ENCODE data around the gene PTPN1.
A peak's percentile ranks its signal among the peaks of the same experiment; 100 is the strongest.
"Not testable (repeated sequence)": the region's sequence is repeated elsewhere in the genome, so short reads cannot be mapped to it uniquely, and the experiment has no call there.

PTPN1 gene

DNA sequence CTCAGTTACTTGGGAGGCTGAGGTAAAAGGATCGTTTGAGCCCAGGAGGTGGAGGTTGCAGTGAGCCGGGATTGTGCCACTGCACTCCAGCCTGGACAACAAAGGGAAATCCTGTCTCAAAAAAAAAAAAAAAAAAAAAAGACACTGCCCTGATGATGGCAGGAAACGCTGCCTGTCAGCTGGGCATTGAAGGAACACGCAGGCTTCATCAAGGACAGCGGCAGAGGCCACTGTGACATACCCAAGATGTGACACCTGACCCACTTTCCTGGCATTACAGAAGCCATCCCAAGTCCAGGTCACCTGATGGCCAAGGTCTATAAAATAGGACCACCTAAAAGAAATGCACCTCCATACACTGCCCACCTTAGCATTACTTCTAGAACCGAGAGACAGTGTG lies 105.2 kb downstream of the PTPN1 start:
- no peak for DNase-seq

DNA sequence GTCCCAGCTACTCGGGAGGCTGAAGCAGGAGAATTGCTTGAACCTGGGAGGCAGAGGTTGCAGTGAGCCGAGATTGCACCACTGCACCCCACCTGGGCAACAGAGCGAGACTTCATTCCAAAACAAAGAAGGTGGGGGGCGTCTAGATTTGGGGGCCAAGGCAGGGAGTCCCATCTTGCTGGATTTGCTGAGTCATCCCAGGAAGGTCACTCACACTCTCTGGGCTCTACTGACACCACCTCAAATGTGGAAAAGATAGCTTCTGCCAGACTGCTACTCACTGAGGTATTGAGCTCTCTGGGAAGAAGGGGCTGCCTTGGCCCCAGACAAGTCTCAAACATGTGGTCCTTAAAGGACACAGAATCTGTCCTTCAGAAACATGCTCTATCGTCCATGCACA lies 106.8 kb downstream of the PTPN1 start:
- DNase-seq: no peak

DNA sequence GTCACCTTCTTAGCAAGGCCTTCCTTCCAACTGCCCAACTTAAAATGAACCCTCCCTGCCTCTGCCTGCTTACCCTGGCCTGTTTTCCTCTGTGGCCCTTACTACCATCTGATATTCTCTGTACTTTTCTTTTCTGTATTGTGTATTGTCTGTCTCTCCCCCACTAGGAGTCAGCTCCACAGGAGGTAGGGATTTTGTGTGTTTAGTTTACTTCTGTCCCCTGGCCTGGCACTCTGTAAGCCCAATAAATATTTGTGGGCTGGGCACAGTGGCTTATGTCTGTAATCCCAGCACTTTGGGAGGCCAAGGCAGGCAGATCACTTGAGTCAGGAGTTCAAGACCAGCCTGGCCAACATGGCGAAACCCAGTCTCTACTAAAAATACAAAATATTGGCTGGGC lies 108.4 kb downstream of the PTPN1 start:
- DNase-seq: no peak

DNA sequence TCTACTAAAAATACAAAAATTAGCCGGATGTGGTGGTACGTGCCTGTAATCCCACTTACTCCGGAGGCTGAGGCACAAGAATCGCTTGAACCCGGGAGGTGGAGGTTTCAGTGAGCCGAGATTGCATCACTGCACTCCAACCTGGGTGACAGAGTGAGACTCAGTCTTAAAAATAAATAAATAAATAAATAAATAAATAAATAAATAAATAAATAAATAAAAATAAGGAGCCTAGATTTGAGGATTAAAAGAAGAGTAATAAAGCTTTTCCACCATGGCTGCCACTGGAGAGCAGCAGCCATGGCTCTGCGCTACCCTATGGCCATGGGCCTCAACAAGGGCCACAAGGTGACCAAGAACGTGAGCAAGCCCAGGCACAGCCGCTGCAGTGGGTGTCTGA lies 110.3 kb downstream of the PTPN1 start:
- DNase-seq: not testable (repeated sequence)

DNA sequence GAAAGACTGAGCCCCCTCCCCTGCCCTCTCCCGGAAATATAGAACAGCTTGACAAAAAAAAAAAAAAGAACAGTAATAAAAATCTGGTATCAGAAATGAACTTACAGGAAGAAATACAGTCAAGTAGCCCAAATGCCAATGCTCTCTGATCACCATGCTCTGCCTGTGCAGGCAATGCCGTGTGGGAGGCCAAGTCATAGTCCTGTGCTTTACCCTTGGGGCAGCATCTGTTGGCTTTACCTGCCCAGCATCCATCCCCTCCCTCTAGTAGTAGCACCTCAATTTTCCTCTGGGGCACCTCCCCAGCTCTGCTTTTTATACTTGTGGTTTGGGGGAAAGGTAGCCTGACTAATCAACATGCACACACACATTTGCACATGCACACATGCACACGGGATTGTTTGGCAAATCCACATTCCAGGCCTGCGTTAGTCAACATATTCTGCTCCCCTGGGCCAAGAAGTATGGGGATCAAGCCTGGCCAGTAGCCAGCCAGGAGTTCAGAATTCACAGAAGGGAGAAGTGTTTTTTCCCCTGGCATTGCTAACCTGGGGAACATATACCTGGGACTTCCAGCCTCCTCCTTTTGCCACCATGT lies 111.0 kb downstream of the PTPN1 start:
- no peak for DNase-seq

DNA sequence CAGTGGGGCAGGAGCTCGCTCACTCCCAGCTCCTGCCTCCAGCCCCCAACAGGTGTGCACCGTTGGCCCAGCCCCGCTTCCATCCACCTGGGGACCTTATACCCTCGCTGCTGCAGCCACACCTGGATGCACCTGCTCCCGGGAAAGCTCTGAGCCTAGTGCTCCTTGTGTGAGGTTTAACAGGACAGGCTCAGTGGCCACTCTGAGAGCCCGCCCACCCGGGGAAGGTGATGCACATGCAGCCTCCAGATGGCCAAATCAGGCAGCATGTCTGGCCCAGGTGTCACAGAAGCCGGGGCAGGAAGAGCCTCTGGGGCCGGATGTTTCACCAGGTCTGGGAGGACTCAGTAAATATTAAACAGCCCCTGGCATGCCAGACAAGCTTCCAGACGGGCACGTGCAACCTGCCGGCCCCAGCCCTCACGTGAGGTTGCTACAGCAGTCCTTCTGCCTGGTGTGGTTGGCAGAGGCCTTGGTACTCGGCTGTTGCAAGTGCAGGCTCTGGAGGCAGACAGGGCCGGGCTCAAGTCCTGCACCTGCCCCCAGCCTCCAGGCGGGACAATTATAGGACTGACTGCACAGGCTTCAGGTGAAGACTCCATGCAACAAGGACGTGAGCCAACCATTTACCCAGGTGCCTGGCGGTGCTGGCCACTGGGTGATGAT lies 114.3 kb downstream of the PTPN1 start:
- no peak for DNase-seq

DNA sequence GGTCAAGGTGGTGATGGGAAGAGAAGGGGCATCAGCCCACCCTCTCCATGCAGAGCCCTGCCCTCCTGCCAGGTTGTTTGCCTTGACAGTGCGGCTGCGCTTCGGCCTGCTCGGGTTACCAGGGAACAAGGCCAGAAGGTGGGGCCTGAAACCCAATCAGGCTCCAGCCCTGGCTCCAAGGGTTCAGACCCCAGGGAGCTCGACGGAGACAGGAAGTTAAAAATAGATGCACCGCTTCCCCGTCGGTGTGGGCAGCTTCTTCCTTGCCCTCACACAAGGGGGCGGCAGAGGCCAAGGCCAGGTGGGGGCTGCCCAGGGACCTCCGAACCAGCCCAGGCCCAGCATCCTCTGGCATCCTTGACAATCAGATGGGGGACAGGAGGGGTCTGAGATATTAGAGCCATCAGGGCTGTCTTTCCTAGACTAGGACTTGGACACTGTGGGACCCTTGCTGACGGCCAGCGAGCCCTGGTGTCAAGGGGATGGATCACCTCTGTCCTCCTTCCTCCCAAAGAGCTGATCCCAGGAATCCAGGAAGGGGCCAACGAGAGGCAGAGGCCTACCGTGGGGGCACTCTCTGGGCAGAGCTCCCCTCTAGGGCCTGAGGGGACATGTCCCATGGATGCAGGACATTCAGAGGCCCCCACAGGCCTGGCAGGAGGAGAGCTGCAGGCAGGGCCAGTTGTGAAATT lies 115.9 kb downstream of the PTPN1 start:
- DNase-seq: peak; percentile 14

DNA sequence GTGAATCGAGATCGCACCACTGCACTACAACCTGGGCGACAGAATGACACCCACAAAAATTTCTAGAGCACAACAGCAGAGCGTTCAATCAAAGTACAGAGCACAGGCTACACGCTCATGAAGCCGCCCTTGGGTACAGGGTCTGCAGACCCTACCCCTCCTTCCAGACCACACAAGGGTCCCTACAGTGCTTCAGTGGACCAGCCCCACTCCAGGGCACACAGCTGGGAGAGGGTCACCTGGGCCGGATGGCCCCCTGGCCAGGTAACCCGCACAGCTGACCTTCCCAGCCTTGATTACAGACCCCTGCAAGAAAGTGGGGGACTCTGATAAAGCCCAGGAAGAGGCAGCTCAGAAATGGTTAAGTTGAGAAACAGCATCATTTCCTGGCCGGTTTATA lies 117.6 kb downstream of the PTPN1 start:
- DNase-seq: no peak

DNA sequence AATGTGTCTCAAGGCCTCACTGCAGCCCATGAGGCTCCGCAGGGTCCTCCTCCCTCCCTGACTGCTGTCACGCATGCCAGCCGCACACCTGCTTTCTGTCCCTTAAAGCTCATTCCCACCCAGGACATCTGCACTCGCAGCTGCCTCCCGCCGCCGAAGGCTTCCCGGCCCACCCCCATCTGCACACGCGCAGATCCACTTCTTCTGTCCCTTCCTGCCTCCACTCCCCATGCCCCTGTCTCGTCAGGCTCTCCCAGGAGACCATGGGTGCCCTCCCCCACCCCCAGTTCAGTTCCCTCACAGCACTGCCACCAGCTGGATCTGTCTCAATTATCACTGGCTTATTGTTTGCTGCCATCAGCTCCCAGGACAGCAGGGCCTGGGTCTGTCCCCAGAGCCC lies 118.1 kb downstream of the PTPN1 start:
- no peak for DNase-seq

DNA sequence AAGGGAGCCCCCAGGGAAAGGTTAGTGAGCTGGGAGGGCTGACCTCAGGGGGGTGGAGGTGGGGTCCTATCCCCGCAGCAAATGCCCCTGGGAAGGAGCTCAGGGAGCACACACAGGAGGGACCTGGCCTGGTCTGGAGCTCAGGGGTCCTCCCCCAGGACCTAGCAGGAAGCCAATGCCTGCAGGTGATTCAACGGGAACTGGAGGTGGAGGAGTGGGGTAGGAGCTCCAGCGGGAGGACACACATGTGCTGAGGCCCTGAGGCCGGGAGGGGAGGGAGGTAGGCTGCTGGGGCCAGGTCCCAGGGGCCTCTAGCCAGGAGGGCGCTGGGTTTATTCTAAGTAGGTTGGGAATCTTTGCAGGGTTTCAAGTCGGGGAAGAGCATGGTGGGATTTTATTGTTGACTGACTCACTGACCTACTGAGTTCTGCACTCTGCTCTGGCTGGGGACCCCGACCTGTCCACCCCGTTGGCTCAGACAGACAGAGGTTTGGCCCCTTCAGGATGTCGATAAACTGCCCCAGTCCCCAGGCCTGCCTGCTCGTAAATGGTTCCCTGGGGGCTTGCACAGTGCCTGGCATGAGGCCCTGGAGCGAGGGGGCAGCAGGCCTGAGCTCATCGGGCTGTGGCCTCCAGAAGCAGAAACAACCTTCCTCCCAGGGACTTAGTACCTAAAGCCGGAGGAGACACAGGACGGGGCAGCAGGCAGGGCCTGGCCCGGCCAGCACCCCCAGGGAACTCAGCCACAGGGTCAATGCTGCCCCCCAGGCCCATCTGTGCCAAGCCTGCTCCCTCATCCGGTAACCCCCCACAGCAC lies 118.9 kb downstream of the PTPN1 start:
- DNase-seq: no peak

DNA sequence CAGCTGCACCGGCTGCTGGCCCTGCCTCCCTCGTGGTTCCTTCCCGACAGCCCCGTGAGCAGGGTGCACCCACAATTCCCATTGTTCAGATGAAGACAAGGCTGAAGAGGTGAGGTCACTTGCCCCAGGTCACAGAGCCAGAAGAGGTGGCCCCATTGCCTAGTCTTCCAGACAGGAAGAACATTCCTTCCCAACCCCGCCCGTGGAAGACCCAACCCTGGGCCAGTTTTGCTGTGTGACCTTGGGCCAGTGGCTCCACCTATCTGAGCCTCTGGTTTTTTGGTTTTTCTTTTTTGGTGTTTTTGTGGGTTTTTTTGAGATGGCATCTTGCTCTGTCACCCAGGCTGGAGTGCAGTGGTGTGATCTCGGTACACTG lies 119.5 kb downstream of the PTPN1 start:
- DNase-seq: no peak

DNA sequence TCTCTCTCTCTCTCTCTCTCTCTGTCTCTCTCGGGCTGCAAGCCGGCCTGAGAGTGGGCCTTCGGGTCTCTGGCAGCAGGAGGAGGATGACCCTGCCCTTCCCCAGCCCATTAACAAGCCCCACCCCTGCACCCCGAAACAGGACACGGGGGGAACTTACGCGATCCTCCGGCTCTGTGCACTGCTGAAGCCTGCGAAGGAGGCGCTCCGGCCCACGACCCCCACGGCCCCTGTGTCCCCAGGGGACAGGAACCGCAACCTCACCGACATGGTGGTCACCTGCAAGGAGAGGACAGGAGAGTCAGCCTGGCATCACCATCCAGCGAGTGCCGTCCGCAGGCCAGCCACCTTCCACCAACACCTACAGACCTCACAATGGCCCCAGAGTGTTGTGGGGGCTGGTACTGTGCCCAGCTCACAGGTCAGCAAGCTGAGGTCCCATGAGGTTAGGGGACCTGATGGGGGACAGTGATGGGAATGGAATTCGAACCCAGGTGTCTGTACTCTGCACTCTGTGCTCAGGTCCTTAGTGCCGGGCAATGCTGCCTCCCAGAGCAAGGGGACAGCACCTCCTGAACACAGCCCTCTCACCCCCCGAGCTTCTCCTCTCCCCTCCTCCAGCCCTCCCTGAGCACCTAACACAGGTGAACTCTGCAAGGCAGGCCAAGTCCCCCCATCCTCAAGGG lies 120.5 kb downstream of the PTPN1 start:
- no peak for DNase-seq

DNA sequence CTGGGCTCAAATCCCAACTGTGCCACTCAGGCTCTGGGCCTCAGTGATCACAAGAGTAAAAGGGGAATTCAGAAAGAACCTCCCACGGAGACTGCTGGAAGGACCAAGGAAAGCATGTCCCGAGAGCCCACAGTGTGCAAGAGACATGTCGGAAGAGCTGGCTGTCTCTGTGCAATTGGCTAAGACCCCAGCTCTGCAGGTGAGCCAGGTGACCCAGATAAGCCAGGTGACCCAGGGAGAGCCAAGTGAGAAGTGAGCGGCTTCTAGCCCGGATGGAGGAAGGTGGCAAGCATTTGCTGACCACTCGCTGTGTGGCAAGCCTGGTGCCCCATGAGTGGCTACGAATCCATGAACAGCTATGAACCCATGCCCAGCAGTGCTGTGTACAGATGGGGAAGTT lies 122.1 kb downstream of the PTPN1 start:
- DNase-seq: no peak

DNA sequence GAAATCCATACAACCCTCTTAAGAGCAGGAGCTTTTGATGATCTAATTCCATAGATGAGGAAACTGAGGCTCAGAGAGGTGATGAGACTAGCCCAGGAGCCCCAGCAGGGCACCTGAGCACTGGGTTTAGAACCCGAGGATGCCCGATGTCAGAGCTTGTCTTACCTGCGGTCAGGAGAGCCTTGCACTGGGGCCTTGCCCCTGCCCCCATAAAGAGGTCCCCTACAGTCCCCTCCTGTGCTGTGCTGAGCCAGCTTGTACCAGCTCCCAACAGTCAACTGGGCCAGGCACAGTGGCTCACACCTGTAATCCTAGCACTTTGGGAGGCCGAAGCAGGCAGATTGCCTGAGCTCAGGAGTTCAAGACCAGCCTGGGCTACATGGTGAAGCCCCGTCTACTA lies 122.5 kb downstream of the PTPN1 start:
- no peak for DNase-seq

DNA sequence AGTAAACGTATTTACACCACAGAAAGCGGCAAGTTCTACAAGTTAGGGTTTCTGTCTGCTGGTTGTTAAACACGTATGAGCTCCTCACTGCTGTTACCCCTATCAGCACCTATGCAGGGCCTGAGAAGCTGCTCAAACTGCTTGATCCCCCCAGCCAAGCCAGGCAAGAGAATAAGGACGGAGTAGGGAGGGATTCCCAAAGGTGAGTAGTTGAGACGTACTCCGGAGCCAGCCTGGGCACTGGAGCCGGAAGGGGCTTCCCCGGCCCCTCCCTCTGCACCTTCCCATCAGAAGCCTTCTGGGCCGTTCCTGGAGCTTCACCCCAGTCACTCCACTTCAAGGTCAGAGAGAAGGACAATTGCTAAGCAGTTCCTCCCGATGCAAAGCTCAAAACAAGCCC lies 123.2 kb downstream of the PTPN1 start:
- DNase-seq: no peak

DNA sequence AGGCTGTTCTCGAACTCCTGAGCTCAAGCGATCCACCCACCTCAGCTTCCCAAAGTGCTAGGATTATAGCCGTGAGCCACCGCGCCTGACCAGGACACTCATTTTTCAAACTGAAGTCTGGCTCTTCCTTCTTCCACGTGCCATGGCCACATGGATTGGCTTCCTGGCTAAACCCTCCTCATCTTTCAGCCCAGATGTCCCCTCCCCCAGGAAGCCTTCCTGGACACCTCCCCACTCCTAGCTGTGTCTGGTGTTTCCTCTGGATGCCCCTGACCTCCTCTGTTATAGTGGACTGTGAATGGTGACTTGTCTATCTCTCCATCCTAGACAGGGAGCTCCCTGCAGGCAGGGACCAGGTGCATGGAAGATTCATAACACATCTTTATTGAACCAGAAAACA lies 124.0 kb downstream of the PTPN1 start:
- DNase-seq: no peak
